ENCODE measurements around the gene PLA2G2D. TPM values are rescaled to one million over a fixed set of nuclear protein-coding genes. Genes with fewer than 3 reads are reported as not detected.

PLA2G2D gene
- not detected in 2 replicates for total RNA-seq

GRCh38 chr1:20119347-20119746, at the start of gene PLA2G2D:
Gene PLA2G2D, minus strand, starts transcription at chr1:20119536. Its CDS starts 38 bp downstream, at chr1:20119498.

GRCh38 chr1:20138961-20139550, 19.7 kb upstream of the PLA2G2D start, which contains the start of gene PLA2G2F:
Gene PLA2G2F, plus strand, starts transcription at chr1:20139323. Its CDS starts 105 bp downstream, at chr1:20139428.

GRCh38 chr1:20069874-20070273, 49.5 kb downstream of the PLA2G2D start, which contains the start of gene PLA2G5:
Gene PLA2G5, plus strand, starts transcription at chr1:20070194. Its CDS starts 14,637 bp downstream, at chr1:20084831.

Other genes with a start within 250 kb of the PLA2G2D start
- 4.6 TPM in 2 replicates for gene OTUD3, start 237.1 kb downstream of the PLA2G2D start, total RNA-seq
- gene PLA2G2E, start 195.9 kb downstream of the PLA2G2D start, total RNA-seq: not detected in 2 replicates
- gene PLA2G2A, start 139.9 kb downstream of the PLA2G2D start, total RNA-seq: not detected in 2 replicates
- gene PLA2G5, start 49.3 kb downstream of the PLA2G2D start, total RNA-seq: 3.9 and 4.5 TPM in 2 replicates
- not detected in 2 replicates for gene PLA2G2F, start 19.8 kb upstream of the PLA2G2D start, total RNA-seq
- not detected in 2 replicates for gene UBXN10, start 66.6 kb upstream of the PLA2G2D start, total RNA-seq
- not detected in 2 replicates for gene PLA2G2C, start 67.0 kb upstream of the PLA2G2D start, total RNA-seq
- gene VWA5B1, start 171.3 kb upstream of the PLA2G2D start, total RNA-seq: not detected in 2 replicates

All from aortic smooth muscle cell (primary cell).